Tibial nerve (tissue), 4 donors: Measurements from ENCODE around the gene BMP8A. TPM values are rescaled to one million over a fixed set of nuclear protein-coding genes. Genes with fewer than 3 reads are reported as not detected.
"Not testable (repeated sequence)": the region's sequence is repeated elsewhere in the genome, so short reads cannot be mapped to it uniquely, and the experiment has no call there.

ENCODE experiments used
- DNase-seq, 2 donors: peaks; one replicate each; pipeline ENCODE4 v3.0.0-alpha.2; 2019; ENCODE audit warnings: low spot score in 2 of 2
- H3K27ac ChIP-seq, 4 donors: fragments of 200-600 bp; sonication (generic) in 3 of 4; one replicate each; pipeline ENCODE4 v1.5.1; 2017 to 2019; ENCODE audit warnings: mild to moderate bottlenecking in 1 of 4
- H3K27me3 ChIP-seq, 2 donors: fragments of 200-600 bp; sonication (generic) in 1 of 2; one replicate each; pipeline versions ENCODE4 v1.5.1 to v1.6.0; 2017 to 2019
- H3K36me3 ChIP-seq, 3 donors: fragments of 200-600 bp; sonication (generic); one replicate each; pipeline ENCODE4 v1.5.1; 2018 to 2019
- H3K4me1 ChIP-seq, 4 donors: fragments of 200-600 bp; sonication (generic) in 3 of 4; one replicate each; pipeline ENCODE4 v1.5.1; 2017 to 2019
- H3K4me3 ChIP-seq, 4 donors: fragments of 200-600 bp; sonication (generic) in 3 of 4; one replicate each; pipeline ENCODE4 v1.5.1; 2017 to 2019; ENCODE audit warnings: mild to moderate bottlenecking in 1 of 4, moderate library complexity in 1 of 4
- H3K9me3 ChIP-seq, 4 donors: fragments of 200-600 bp; sonication (generic) in 3 of 4; one replicate each; pipeline ENCODE4 v1.5.1; 2017 to 2019
- EP300 ChIP-seq, 2 donors: sonication (generic); formaldehyde crosslinking; IDR thresholded peaks; one replicate each; pipeline ENCODE4 v1.6.1; 2017; ENCODE audit warnings: antibody characterized with exemption in 2 of 2, mild to moderate bottlenecking in 1 of 2
- POLR2A ChIP-seq, 2 donors: fragments of 450-650 bp; IDR thresholded peaks; one replicate each; pipeline ENCODE4 v1.6.1; 2017; ENCODE audit warnings: antibody characterized with exemption in 2 of 2, mild to moderate bottlenecking in 2 of 2, moderate library complexity in 2 of 2
- WGBS, 2 donors: methylation state at CpG; one replicate each; pipeline ENCODE4 v1.1.5; 2018; 5-methylcytosine and 5-hydroxymethylcytosine counted together
- total RNA-seq, 4 donors: library from RNA; depleted of rRNA; stranded (reverse); fragments of >200 nt; gene quantifications; one replicate each; pipeline ENCODE4 v1.1.0, GENCODE V29; 2016
- TF ChIP-seq, protein P1 (sequence below), 5 experiments: fragments of 200-600 bp in 3 of 5; fragments of 450-650 bp in 2 of 5; sonication (generic) in 3 of 5; IDR thresholded peaks; one replicate each; pipeline ENCODE4 v1.5.1; 2016 to 2019; ENCODE audit warnings: antibody characterized with exemption in 5 of 5, mild to moderate bottlenecking in 3 of 5, moderate library complexity in 2 of 5

Gene BMP8A
- total RNA-seq, 4 donors from 2014 or later = 2.7 to 9.6 (median 7.0) TPM

DNA sequence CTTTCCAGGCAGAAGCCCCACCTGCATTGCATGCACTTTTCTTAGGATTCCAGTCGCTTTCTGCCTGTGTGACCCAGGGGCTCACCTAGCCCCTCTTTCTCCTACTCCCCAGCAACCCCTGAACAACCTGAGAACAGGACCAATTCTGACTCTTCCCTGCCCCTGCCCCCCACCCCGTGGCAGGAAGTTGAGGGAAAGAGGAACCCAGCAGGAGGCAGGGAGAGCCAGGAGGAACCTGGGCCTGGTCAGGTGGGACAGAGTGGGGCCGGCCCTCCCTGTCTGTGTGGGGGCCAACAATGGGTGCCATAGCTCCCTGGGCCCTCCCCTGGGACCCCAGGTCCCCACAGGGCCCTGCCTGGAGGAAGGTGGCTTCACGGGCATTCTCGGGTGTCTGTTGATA, 6.1 kb downstream of the BMP8A start:
- 67 to 81% methylated on average over 4 to 5 of the region's 5 CpGs for WGBS, 2 donors
- H3K27ac ChIP-seq = no peak overlapping the region
- no peak for TF ChIP-seq EP300 (IDR thresholded peaks at IDR 0.05)
- TF ChIP-seq POLR2A (IDR thresholded peaks at IDR 0.05) = no peak
- TF ChIP-seq, protein P1, sequence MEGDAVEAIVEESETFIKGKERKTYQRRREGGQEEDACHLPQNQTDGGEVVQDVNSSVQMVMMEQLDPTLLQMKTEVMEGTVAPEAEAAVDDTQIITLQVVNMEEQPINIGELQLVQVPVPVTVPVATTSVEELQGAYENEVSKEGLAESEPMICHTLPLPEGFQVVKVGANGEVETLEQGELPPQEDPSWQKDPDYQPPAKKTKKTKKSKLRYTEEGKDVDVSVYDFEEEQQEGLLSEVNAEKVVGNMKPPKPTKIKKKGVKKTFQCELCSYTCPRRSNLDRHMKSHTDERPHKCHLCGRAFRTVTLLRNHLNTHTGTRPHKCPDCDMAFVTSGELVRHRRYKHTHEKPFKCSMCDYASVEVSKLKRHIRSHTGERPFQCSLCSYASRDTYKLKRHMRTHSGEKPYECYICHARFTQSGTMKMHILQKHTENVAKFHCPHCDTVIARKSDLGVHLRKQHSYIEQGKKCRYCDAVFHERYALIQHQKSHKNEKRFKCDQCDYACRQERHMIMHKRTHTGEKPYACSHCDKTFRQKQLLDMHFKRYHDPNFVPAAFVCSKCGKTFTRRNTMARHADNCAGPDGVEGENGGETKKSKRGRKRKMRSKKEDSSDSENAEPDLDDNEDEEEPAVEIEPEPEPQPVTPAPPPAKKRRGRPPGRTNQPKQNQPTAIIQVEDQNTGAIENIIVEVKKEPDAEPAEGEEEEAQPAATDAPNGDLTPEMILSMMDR (IDR thresholded peaks at IDR 0.05) = no peak
- H3K36me3 ChIP-seq = no peaks in the 10 kb centered on the region
- H3K4me1 ChIP-seq = no peaks in the 10 kb centered on the region
- H3K9me3 ChIP-seq = no peaks in the 10 kb centered on the region
- DNase-seq = no peak
- H3K4me3 ChIP-seq = no peak overlapping the region
- H3K27me3 ChIP-seq = peaks cover 0 to 25% of the 10 kb centered on the region in 2 donors

DNA sequence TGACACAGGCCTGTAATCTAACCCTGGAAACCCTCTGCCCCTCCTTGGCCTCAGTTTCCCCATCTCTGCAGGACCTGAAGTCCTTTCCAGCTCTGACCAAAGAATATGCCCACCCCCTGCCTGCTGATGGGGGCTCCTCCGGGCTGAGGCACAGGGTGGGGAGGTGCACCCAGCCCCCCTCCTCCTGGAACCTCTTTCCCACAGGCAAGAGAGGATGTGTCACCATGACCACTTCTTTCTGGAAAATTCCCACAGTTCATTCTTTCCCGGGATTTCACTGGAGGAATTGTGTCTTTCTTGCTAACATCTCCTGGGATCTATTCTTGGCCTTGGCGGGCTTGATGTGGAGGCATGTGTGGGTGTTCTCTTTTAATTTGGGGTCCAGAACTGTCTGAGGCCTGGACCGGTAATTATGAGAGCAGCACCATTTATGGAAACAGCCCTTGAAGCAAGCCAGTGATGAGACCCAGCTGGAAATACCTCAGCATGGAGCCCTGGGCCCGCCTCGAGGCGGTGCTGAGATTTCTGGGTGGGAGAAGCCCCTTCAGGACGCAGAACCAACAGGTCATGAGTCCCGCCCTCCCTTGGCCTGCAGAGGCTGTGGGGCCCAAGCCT, 6.8 kb downstream of the BMP8A start:
- not testable (repeated sequence) for H3K9me3 ChIP-seq, H3K27ac ChIP-seq, H3K4me1 ChIP-seq, H3K4me3 ChIP-seq, DNase-seq, H3K36me3 ChIP-seq
- WGBS, 2 donors = 61 to 77% methylated on average over 4 to 8 of the region's 9 CpGs
- H3K27me3 ChIP-seq = peaks cover 0 to 19% of the 10 kb centered on the region in 2 donors

DNA sequence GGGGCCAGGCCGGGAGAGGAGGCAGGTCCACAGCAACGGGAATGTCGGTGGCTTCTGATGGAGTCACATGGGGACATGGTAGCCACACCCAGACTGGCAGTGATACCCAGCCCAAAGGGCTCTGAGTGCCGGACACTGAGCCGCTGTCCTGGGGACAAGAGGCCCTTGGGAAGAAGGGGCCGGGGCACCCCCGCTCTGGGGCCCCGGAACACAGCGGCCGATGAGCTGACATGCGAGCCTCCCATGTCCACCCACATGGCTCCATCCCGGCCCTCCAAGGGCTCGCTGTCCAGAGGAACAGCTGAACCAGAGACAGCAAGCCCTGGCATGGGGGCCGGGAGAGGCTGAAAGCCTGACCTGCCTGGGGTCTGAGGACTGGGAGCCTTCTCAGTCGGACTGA, 7.4 kb downstream of the BMP8A start:
- H3K36me3 ChIP-seq, DNase-seq, H3K27ac ChIP-seq, H3K4me1 ChIP-seq, H3K4me3 ChIP-seq, H3K9me3 ChIP-seq: not testable (repeated sequence)
- H3K27me3 ChIP-seq = peaks cover 0 to 15% of the 10 kb centered on the region in 2 donors
- 100% methylated on average over 2 of the region's 15 CpGs; no CpG with 5 or more reads in 1 of the 2 donors for WGBS, 2 donors

DNA sequence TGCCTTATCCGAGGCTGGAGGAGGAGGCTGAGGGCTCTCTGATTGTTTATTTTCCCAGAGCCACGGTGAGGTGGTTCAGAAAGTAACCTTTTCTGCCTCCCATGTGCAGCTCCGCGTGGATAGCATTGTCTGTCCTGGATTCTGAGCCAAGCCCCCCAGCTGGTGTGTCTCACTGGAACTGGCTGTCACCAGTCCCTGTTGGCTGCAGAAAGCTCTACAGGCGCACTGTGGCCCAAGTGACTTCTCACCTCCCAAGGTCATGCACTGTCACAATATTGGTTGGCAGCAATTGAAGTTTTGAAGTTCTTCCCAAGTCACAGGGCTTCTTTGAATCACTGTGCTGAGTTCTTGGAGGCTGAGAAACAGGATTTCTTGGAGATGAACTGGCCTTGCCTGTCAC, 8.2 kb downstream of the BMP8A start:
- no peak for DNase-seq
- WGBS, 2 donors = 75 to 78% methylated on average over 5 of the region's 5 CpGs
- no peak overlapping the region for H3K27ac ChIP-seq

DNA sequence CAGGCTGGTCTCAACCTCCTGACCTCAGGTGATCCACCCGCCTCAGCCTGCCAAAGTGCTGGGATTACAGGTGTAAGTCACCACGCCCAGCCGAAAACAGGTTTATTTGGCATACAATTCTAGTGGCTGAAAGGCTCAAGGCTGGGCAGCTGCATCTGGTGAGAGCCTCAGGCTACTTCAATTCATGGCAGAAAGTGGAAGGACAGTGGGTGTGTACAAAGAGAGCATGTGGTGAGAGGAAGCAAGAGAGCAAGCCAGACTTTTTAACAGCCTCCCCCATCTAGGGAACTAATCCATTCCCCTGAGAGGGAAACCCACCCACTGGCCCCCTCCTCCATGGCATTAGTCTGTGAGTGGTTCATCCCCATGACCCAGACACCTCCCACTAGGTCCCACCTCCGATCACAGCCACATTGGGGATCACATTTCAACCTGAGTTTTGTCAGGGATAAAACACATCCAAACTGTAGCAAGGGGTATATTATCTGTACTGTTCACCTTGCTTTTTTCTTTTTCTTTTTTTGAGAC, 9.5 kb downstream of the BMP8A start:
- Histone ChIP-seq H3K9me3 (no peaks in the 10 kb centered on the region), H3K4me1 (no peaks in the 10 kb centered on the region), H3K4me3 (no peak overlapping the region), H3K36me3 (no peaks in the 10 kb centered on the region), H3K27ac (no peak overlapping the region), H3K27me3 (peaks cover 0 to 6% of the 10 kb centered on the region in 2 donors)
- no peak for DNase-seq
- TF ChIP-seq, protein P1 (IDR thresholded peaks at IDR 0.05) = no peak
- TF ChIP-seq POLR2A (IDR thresholded peaks at IDR 0.05) (no peak), EP300 (IDR thresholded peaks at IDR 0.05) (no peak)
- WGBS, 2 donors = 79 to 84% methylated on average over 4 of the region's 4 CpGs

More for the DNA sequence above, 8.2 kb downstream of the BMP8A start:
- Histone ChIP-seq H3K36me3 (no peaks in the 10 kb centered on the region), H3K27me3 (peaks cover 0 to 7% of the 10 kb centered on the region in 2 donors), H3K9me3 (no peaks in the 10 kb centered on the region), H3K4me1 (no peaks in the 10 kb centered on the region), H3K4me3 (no peak overlapping the region)
- no peak for TF ChIP-seq EP300 (IDR thresholded peaks at IDR 0.05)
- TF ChIP-seq, protein P1 (IDR thresholded peaks at IDR 0.05) = no peak
- no peak for TF ChIP-seq POLR2A (IDR thresholded peaks at IDR 0.05)

DNA sequence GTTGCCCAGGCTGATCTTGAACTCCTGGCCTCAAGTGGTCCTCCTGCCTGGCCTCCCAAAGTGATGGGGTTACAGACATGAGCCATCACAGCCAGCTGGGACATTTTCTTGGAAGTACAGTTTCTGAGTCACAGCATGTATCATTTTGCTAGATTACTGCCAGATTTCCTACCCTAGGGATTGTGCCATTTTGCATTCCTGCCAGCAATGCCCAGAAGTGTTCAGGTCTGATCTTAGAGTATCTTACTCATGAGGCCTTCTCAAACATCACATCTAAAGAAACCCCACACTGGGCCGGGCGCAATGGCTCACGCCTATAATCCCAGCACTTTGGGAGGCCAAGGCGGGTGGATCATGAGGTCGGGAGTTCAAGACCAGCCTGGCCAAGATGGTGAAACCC, 10.2 kb downstream of the BMP8A start:
- H3K4me3 ChIP-seq = no peak overlapping the region
- H3K36me3 ChIP-seq = no peaks in the 10 kb centered on the region
- no peaks in the 10 kb centered on the region for H3K4me1 ChIP-seq
- H3K27ac ChIP-seq = no peak overlapping the region
- WGBS, 2 donors = 79 to 93% methylated on average over 5 of the region's 5 CpGs
- TF ChIP-seq, protein P1 (IDR thresholded peaks at IDR 0.05) = no peak
- TF ChIP-seq EP300 (IDR thresholded peaks at IDR 0.05) (no peak), POLR2A (IDR thresholded peaks at IDR 0.05) (no peak)
- H3K9me3 ChIP-seq = no peaks in the 10 kb centered on the region
- DNase-seq = no peak
- peaks cover 0 to 6% of the 10 kb centered on the region in 2 donors for H3K27me3 ChIP-seq

DNA sequence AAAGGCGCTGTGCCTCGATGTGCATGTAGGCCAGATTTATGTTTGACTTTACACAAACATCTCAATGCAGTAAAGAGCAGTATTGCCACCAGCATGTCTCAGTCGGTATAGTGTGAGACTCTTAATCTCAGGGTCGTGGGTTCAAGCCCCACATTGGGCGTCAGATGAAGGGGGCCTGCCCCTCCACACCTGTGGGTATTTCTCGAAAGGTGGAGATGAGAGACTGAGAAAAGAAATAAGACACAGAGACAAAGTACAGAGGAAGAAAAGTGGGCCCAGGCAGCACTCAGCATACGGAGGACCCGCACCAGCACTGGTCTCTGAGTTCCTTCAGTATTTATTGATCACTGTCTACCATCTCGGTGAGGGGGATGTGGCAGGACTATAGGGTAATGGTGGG, 13.0 kb downstream of the BMP8A start:
- WGBS, 2 donors = 80 to 83% methylated on average over 9 of the region's 9 CpGs
- DNase-seq, H3K27ac ChIP-seq: not testable (repeated sequence)

More for the DNA sequence above, 13.0 kb downstream of the BMP8A start:
- not testable (repeated sequence) for H3K9me3 ChIP-seq, H3K36me3 ChIP-seq, H3K4me3 ChIP-seq, H3K27me3 ChIP-seq, H3K4me1 ChIP-seq
